ENCODE data around the gene PRR19.
"Not testable (repeated sequence)": the region's sequence is repeated elsewhere in the genome, so short reads cannot be mapped to it uniquely, and the experiment has no call there.

The PRR19 gene, protein sequence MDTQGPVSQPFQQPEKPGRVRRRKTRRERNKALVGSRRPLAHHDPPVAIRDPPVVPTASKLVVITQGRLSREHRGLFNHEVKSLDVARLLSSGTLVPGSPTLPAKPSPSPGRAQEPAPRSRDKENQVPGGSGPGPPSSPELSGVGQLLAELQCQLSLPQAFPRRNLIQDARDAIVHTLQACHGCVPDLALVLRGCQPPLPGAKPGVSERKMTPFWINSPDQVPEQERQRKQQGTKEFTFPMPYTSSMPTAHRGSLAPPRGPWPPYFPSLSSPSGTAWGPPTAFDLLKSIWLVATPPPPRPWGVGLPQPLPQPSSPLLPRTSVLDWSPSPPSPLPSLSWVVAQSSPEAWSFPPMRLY

DNA sequence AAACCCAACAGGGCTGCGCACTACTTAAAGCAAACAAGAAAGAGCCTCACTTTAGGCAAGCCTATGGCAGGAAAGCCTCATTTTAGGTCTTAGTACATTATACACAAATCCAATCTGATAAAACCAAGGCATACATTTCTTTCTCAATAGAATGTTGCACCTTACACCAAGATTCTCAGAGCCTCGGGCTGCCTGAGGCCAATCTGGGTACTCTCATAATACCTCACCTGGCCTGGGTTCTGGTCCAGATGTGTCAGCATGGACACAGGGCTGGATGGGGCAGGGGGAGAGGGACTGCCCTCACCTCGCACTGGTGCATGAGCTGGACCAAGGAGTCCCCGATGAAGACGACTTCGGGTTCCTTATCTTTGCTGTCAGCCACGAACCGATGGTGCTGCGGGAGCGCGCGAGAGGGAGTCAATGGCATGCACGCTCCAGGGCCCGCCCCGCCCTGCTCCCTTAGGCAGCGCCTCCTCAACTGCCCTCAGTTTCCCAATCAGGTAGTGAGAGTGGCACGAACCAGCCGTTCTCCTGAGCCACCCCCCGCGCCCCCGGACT is at the start of gene PRR19:
Gene PRR19, plus strand, starts transcription at position 487 of the 558 bp plus-strand sequence. CDS start 7,453 bp downstream, outside the sequence.
- no peak for DNase-seq

DNA sequence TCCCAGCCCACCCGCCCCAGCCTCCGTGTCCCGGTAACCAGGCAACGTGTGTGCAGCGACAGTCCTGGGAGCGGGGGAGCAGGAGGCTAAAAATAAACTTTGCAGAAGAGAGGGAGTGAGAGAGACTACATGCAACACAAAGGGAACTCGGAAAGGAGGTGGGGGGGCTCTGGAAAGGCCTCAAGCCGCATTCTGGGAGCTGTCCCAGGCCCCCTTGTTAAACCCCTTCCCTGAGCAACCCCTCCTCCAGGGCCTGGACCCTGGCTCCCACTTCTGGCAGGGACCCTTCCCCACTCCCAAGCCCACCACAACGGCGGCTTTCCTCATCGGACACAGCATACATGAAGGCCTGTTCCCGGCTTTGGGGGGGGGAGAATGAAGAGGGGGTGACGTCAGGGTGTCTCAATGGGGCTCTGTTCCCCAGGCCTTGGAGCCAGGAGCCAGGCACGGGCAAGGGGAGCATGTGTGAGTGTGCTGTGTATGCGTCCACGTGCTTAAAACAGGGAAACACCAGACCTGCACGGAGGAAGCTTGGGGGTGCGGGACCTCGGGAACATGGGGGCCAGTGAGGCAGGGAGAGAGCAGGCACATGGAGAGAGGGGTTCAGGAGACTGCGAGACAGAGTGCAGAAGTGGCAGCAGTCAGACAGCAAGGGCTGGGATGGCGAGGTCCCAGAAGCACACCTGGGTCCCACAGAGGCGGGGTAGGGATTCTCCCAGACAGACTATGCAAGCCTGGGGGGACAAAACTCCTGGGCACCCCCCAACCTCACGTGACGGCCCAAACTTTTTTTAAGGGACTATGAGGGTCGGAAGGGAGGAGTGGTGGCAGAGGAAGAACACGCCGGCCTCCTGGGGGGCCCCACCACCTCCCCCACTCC is 49.3 kb upstream of the PRR19 start:
- peak in 1 of 2 experiments; percentile 29 for DNase-seq

DNA sequence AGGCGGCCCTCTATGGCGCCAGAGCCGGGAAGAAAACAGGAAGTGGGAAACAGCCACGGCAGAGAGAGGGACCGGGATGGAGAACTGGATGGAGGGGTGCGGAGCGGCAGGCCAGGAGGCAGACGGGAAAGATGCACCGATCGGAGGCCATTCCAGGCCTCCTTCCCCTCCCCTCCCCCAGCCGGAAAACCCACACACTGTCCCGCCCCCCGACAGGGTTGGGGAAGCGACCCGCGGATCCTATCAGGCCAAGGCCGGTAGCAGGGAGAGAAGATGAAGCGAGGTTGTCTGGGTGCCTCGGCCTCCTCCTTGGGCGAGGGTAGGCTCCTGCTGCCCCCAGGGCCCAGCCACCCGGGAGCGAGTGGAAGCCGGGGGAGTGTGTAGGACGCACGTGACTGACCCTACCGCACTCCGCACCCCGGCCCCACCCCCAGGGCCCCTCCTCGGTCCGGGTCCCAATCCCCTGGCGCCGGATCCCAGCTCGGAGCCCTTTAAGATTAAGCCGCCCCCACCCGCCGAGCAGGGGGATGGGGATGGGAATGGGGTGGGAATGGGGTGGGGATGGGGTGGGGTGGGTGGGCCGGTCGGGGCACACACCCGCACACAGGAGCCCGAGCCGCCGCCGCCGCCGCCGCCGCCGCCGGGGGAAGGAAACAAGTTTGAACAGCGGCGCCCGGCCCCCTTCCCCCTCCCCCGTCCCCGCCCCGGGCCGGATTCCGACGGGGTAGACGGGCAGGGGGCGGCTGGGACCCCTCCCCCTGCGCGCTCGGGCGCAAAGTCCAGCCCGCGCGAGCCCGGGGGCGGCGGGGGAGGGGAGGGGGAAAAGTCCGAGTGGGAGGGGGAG is 48.5 kb upstream of the PRR19 start:
- peak; percentile 69 to 75 for DNase-seq

DNA sequence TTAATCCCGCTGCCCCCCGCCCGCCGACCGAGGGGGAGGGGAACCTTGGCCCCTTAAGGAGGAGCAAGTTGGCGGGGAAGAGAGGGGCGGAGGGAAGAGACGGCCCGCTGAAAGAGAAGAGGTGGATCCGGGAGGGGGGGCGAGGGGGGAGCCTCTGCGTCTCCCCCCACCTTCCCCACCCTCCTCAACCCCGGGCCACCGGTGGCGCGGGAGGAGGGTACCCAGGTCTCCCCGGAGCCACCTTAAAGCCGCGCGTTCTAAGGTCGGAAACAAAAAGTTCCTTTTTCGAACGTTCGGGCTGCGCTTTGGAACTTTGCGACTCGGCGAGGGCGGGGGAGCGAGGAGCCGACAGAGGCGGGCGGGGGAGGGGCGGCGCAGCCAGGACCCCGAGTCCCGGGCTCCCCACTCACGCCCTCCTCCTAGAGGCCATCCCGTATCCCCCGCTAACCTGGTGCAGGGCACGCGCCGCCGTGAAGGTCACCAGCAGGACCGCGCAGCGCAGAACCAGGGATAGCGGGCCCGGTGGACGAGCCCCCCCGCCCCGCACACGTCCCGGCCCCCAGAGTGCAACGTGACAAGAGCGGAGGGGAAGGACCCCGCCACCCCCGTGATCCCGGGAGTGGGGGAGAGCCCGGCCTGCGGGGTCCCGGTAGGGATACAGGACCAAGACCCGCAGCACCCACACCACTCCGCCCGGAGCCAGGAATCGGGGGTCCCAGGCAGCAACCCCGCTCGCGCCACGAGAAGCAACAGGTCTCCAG is 47.7 kb upstream of the PRR19 start:
- peak; percentile 75 to 77 for DNase-seq

DNA sequence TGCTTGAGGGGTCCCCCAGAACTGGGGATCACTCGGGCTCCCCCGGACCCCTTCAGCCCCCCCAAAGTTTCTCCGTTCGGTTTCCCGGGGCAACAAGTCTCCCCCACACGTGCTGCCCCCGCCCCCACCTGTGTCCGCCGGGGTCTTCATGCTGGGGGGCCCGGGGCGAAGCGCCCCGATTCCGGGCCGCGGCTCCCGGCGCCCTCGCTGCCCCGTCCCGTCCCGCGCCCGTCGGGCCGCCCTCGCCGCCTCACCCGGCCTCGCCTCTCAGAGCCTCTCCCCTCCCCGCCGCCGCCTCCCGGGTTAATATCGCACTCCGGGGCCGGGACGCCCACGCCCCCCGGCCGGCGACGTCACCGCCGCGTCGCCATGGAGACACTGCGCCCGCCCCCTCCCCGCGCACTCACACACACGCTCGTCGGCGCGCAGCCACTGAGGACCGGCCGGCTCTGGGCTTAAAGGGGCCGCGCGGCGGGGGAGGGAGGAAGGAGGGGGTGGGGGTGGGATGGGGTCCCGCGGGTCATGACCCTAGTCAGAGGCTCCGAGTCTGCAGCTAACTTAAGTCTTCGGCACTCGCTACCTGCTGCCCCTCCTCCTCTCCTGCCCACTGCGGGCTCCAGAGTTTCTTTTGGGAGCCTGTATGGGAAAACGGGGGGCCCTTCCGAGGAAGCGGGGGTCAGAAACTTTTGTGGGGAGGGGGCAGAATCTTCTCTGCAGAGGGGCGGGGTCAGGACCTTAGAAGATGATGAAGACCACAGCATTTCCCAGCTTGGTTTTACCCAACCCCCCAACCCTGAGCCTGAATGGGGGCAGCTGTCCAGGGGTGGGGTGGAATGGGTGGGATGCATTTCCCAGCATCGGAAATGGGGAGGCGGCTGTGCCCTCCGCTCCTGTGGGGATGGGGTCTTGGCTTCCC is 46.8 kb upstream of the PRR19 start, which contains the start of gene ERF:
Gene ERF, minus strand, starts transcription at position 279 of the 916 bp plus-strand sequence. Its CDS starts 129 bp downstream, at position 150.
- peak; percentile 91 to 93 for DNase-seq

DNA sequence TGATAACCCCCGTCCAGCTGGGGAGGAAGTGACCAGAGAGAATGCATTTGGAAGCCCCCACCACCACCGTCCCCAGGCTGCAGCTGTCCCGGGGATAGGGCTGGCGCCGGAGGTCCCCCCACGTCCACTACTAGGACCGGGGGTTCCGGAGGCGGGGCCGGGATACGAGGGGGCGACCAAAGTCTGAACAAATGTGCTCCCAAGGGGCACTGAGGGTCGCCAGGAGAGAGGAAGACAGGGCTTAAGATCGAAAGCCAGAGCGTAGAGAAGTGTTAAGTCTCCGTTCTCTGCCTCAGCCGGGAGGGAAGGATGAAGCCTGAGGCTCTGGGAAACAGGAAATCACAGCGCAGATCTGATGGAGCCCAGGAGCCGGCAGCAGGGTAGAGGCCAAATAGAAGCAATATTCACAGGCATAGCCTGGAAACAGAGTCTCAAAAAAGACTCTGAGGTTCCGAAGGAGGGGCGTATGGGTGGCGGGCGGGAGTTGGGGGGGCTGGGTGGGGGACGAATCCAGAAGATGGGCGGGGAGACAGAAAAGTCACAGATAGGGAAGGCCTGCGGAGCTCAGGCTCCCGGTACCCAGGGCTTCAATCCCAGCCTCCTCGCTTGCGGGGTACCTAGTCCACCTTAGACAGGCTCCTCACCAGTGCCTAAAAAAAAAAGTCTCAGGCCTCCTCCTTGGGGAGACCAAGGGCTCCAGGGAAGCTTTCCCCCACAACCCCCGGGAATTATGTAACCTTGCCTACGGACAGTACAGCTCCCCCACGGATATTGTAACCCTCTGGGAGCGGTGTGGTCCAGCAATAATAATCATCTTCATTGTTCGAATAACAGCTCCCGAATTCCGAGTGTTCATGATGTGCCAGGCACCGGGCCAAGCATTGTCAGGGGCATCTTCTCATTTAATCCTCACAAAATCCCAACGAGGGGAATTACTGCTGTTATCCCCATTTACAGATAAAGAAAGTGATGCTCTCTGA is 45.9 kb upstream of the PRR19 start:
- DNase-seq: no peak

DNA sequence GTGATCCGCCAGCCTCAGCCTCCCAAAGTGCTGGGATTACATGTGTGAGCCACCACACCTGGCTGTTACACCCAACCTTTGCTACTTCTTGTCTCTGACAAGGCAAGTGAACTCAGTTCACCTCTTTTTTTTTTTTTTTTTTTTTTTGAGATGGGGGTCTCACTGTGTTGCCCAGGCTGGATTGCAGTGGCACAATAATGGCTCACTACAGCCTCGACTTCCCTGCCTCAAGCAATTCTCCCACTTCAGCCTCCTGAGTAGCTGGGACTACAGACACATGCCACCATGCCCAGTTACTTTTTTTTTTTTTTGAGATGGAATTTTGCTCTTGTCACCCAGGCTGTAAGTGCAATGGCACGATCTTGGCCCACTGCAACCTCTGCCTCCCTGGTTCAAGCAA is 44.1 kb upstream of the PRR19 start:
- DNase-seq: not testable (repeated sequence)

DNA sequence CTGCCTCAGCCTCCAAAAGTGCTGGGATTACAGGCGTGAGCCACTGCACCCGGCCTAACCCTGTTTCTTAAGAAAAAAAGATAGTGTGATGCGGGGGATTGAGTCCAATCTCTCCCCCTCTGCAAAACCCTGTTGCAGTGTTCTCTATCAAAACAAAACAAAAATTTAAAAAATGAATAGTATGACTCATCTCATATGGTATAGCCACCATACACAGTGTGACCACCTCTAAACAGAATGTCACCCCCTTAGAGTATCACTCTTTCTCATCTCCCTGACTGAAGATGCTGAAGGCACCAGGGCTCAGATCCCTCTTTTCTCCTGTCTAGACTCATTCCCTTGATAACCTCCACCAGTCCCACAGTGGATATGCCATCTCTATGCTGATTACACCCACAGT is 40.2 kb upstream of the PRR19 start:
- DNase-seq: no peak

DNA sequence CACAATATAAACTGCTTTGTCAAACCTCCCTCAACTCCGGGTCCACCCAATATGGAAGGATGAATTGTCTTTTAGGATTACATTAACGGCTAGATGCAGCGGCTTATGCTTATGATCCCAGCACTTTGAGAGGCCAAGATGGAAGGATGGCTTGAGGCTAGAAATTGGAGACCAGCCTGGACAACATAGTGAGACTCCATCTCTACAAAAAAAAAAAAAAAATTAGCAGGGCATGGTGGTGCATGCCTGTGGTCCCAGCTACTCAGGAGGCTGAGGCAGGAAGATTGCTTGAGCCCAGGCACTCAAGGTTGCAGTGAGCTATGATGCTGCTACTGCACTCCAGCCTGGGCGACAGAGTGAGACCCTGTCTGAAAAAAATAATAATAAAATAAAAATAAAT is 35.8 kb upstream of the PRR19 start:
- not testable (repeated sequence) for DNase-seq

DNA sequence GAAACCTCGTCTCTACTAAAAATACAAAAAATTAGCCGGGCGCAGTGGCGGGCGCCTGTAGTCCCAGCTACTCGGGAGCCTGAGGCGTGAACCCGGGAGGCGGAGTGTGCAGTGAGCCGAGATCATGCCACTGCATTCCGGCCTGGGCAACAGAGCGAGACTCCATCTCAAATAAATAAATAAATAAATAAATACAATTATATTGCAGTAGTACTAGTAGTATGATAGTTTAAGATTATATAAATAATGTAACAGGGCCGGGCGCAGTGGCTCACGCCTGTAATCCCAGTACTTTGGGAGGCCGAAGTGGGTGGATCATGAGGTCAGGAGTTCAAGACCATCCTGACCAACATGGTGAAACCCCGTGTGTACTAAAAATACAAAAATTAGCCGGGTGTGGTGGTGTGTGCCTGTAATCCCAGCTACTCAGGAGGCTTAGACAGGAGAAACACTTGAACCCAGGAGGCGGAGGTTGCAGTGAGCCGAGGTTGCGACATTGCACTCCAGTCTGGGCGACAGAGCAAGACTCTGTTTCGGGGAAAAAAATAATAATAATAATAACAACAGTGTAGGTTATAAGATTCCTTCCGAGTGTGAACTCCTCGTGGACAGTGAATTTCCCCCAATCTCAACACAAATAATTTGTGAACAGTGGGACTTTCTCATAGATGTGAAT is 34.9 kb upstream of the PRR19 start:
- not testable (repeated sequence) for DNase-seq

DNA sequence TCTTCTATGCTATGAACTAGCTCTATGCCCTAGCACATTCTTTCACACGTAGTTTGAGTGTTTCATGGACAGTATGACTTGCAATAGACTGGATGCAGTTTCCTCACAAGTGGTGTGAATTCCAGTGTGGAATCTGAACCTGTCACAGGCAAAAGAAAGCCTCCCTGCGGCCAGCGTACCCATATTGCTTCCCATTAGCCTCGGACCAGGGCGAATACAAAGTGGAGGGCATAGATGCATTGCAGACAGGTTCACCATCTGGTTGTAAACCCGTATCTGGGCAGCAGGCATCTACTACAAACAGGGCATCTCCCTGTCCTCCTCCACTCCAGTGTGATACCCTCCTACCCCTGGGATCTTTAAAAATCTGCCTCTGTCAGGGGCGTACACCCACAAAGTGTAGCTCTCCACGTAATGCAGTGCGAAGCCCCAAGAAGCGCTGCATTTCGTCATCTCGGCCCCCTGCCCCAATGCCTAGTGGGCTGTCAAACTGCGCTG is 34.2 kb upstream of the PRR19 start:
- no peak for DNase-seq

DNA sequence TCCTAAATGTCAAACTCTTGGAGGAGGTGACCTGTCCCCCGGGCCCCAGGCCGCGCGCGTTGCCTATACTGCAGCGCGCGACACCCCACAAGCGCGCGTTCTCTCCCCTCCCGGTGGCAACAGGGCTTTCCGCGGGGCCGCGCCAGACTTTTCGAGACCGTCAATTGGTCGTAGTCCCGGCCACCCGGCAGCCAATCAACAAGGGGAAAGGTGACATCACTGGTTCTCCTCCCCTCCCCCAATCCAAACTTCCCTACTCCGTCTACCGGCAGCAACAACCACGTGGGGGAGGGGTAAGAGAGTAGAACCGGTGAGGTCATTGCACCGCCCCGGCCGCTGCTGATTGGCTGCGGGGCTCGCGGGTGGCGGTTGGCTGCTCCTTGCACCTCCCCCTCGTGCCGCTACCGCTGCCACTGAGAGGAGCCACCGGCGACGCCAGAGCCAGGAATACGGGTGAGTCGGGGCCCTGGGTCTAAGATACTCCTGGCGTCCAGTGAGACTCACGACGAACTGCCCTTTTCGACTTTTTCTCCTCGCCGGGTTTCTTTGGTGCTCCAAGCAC is 33.7 kb upstream of the PRR19 start:
- peak; percentile 97 to 99 for DNase-seq

DNA sequence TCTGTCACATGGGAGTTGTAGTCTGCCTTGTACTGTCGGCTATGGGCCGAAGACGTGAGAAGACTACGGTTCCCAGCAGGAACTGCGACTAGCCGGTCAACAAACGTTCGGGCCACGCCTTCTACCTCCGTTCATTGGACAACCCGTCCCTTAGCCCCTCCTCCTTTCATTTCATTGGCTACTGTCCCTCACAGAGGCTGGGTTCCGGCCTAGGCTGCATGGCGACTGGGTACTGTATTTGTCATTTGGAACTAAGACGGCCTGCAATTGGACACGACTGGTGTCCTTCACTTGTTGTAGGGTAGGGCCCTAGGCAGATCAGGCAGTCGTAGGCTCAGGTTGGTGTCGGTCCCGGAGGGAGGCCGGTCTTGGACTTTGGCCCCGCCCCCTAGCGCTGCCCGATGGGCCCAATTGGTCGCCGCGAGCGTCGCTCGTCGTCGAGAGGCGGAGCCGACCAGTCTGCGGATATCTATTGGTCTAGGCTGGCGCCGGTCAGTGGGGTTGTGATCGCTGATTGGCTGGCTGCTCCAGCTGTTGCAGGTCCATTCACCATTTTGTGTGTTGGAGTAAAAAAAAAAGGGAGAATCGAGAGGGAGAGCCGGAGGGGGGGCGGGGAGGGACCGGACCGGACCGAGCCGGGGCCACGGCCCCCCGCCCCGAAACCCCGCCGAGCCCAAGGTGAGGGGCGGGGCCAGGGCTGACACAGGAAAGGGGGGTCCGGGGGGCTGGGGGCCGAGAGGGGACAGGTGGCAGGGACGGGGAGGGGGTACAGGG is 33.0 kb upstream of the PRR19 start, which contains the start of gene CIC:
Gene CIC, plus strand, starts transcription at position 549 of the 774 bp plus-strand sequence. CDS start 2,532 bp downstream, outside the sequence.
- peak; percentile 99 for DNase-seq

DNA sequence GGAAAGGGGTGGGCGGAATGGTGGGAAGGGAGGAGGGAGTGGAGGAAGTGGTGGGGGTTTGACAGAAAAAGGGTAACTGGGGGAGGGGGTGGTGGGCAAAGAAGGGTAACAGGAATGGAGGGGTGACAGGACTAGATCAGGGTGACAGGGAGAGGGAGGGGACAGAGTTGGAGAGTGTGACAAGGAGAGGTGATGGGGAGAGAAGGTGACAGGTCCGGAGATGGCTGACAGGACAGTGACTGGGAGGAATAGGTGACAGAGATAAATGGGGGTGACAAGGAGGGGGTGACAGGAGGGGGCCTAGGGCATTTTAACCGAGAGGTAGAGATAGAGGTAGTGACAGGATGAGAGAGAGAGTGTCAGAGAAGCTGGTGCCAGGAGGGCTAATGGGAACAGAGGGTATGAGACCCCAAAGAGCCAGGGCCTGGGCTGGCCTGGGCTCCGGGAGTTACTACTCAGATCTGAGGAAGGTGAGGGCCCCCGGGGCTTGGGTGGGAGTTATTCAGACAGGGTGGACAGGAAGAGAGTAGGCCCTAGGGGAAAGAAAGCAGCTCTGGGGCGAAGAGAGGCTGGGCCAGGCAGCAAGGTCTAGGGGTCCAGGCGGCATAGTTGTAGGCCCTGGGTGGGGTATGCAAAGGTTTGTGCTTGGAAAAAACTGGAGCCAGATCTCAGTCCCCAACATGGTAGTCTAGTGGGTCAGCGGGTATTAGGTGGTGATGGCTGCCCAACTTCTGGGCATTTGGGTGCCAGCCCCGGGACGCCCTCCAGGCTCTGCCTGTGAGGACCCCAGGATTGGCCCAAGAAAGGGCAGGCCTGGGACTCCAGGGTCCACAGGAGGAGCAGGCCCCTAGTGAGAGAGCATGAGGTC is 32.2 kb upstream of the PRR19 start:
- no peak for DNase-seq

DNA sequence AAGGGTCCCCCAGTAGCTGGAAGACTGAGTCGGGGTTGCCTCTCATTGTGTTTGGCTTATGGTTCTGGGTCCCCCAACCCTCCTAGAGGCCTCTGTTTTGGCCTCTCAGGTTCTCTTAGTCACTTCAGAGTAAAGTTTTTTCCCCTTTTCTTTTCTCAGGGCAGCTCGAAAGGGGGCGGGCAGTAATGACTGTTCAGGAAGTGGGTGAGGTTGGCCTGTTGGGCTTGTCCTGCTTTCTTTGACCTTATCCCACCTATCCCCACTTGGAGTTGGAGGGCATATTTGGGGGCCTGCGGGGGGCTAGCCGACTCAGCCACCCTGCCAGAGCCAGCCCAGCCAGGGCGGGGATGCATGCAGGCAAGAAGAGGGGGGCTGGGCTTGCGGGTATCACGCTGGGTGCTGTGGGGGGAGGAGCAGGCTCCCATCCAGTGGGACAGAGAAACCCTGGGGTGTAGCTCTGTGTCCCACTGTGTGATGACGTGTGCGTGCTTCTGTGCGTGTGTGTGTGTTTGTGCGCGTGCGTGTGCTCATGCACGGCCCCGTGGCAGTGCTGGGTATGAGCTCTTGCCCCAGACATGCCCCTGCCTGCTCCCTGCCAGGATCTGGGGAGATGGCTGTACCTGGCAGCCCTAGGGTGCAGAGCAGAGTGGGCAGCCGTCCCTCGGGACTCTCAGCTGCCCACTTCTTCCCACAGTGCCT is 31.4 kb upstream of the PRR19 start:
- peak; percentile 73 to 78 for DNase-seq

Data from activated CD4-positive, alpha-beta T cell treated with anti-CD3 and anti-CD28 coated beads, Interleukin-2, amount 50 U/mL, for 48 hours (primary cell).